Kidney (tissue), 14 donors: ENCODE results near the gene LDLRAD4. TPM values are rescaled to one million over a fixed set of nuclear protein-coding genes. Genes with fewer than 3 reads are reported as not detected.

Source experiments
- DNase-seq, 5 donors: peaks; one replicate each; pipeline ENCODE4 v3.0.0-alpha.2; 2013 to 2020
- FAIRE-seq: peaks from 2 replicates; lab custom pipeline; 2012; peaks lifted over from hg19 to GRCh38; lab: Jason Lieb, UNC
- H3K27ac ChIP-seq, 2 donors: one replicate each; pipeline ENCODE4 v1.7.0; 2013; ENCODE audit warnings: low read depth in 2 of 2, low read length in 2 of 2, inconsistent platforms in 1 of 2
- H3K27me3 ChIP-seq: one replicate; pipeline ENCODE4 v1.7.1; 2013; ENCODE audit warnings: low read length, inconsistent platforms; ENCODE audit not compliant: control insufficient read depth, insufficient read depth
- H3K36me3 ChIP-seq, 3 donors: one replicate each; pipeline versions ENCODE4 v1.7.0 to v1.7.1; 2013; ENCODE audit warnings: low read length in 3 of 3, control low read depth in 1 of 3, inconsistent platforms in 1 of 3; ENCODE audit not compliant: insufficient read depth in 3 of 3, control insufficient read depth in 2 of 3
- H3K4me1 ChIP-seq, 3 donors: one replicate each; pipeline versions ENCODE4 v1.7.0 to v1.7.1; 2013; ENCODE audit warnings: low read length in 3 of 3, inconsistent platforms in 1 of 3, low read depth in 1 of 3; ENCODE audit not compliant: control insufficient read depth in 2 of 3, insufficient read depth in 2 of 3
- H3K4me3 ChIP-seq, 3 donors: one replicate each; pipeline versions ENCODE4 v1.7.0 to v1.8.1; 2013; ENCODE audit warnings: low read length in 3 of 3, control low read depth in 1 of 3, inconsistent platforms in 1 of 3
- H3K9ac ChIP-seq, 3 donors: one replicate each; pipeline versions ENCODE4 v1.7.0 to v1.7.1; 2013; ENCODE audit warnings: low read length in 3 of 3, control low read depth in 1 of 3, inconsistent platforms in 1 of 3
- H3K9me3 ChIP-seq, 3 donors: one replicate each; pipeline versions ENCODE4 v1.7.0 to v1.7.1; 2013; ENCODE audit warnings: low read length in 3 of 3, control low read depth in 1 of 3, inconsistent platforms in 1 of 3; ENCODE audit not compliant: control insufficient read depth in 2 of 3, insufficient read depth in 1 of 3
- intact Hi-C: fragments of 100-400 bp; cut with DNase I; formaldehyde crosslinking; loops from one replicate; pipeline ENCODE4 v1.11.1; 2022
- polyA plus RNA-seq: library from polyadenylated mRNA; stranded (reverse); fragments of 350-450 nt; fragmentation: Illumina TruSeq; extraction: RNeasy Lipid Tissue Mini Kit (QIAGEN cat#74804); gene quantifications from one replicate; pipeline ENCODE4 v1.2.3, GENCODE V29; 2014; ENCODE audit warnings: low read depth, low replicate concordance; ENCODE audit not compliant: insufficient read depth
- total RNA-seq: library from RNA; stranded (reverse); fragmentation: NEBNext Ultra II Directional; extraction: Animal tissue kit (Norgen Biotek cat#: 25700); gene quantifications from one replicate; pipeline ENCODE4 v1.2.1, GENCODE V29; 2021
- TF ChIP-seq, protein P1 (sequence below): IDR thresholded peaks from 3 replicates; pipeline ENCODE4 v1.5.1; 2012; ENCODE audit warnings: mild to moderate bottlenecking, moderate library complexity, borderline replicate concordance; ENCODE audit not compliant: insufficient read depth; ENCODE audit errors: extremely low read depth
- donor health status: control.
- donor health status: control.
- donor health status: control.
- donor health status: control.
- donor health status: control.
- donor health status: DM: yes; HTN: yes; CAD: no.
- donor health status: Normal renal cell carcinoma (clear cell type).

Gene LDLRAD4
- total and polyA plus RNA-seq, 2 donors from 2014 or later = 2.3 to 42.3 TPM

DNA sequence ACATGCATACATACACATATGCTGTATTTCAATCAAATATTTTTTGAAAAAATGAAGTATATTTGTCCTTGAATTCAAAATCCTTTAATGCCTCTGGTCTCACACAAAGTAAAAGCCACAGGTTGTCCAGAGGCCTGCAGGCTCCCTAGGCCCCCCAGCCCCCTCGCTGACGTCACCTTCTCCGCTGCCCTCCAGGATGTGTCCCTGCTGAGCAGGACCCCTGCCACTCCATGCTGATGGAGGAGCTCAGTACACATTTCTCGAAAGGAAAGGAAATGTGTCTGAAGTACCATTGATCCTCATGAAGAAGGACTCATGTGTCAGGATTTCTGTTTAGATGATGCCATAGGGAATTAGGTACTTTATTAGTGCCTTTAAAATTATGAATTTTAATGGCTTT, 212.1 kb downstream of the LDLRAD4 start:
- no peaks in the 10 kb centered on the region for H3K36me3 ChIP-seq
- no peak overlapping the region for H3K9ac ChIP-seq
- FAIRE-seq (no peak), DNase-seq (no peak)
- no peaks in the 10 kb centered on the region for H3K9me3 ChIP-seq
- no peak overlapping the region for H3K27ac ChIP-seq
- H3K27me3 ChIP-seq = no peaks in the 10 kb centered on the region
- TF ChIP-seq, protein P1, sequence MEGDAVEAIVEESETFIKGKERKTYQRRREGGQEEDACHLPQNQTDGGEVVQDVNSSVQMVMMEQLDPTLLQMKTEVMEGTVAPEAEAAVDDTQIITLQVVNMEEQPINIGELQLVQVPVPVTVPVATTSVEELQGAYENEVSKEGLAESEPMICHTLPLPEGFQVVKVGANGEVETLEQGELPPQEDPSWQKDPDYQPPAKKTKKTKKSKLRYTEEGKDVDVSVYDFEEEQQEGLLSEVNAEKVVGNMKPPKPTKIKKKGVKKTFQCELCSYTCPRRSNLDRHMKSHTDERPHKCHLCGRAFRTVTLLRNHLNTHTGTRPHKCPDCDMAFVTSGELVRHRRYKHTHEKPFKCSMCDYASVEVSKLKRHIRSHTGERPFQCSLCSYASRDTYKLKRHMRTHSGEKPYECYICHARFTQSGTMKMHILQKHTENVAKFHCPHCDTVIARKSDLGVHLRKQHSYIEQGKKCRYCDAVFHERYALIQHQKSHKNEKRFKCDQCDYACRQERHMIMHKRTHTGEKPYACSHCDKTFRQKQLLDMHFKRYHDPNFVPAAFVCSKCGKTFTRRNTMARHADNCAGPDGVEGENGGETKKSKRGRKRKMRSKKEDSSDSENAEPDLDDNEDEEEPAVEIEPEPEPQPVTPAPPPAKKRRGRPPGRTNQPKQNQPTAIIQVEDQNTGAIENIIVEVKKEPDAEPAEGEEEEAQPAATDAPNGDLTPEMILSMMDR = no peak
- no peaks in the 10 kb centered on the region for H3K4me1 ChIP-seq
- intact Hi-C loops = no loop called here
- H3K4me3 ChIP-seq = no peak overlapping the region

DNA sequence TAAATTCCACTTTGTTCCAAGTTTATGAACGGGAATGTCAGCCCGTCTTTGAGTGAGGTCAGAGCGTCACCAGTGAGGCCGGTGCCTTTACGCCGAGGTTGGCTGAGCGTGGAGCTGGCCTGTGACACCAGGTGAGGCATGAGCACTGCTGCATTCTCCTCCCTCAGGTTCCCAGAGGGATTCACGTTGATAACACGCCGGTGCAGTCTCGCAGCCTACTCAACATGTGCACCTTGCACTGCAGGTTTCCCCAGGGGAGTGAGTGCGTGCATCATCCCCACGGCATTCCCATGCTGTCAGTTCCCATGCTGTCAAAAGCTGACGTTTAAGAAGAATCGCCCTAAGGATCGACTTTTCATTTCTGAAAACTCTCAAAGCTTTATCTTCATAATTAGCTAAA, 213.3 kb downstream of the LDLRAD4 start:
- TF ChIP-seq, protein P1 = no peak
- DNase-seq (no peak), FAIRE-seq (no peak)
- Histone ChIP-seq H3K9ac (no peak overlapping the region), H3K27ac (no peak overlapping the region), H3K9me3 (no peaks in the 10 kb centered on the region), H3K4me1 (no peaks in the 10 kb centered on the region), H3K27me3 (no peaks in the 10 kb centered on the region), H3K36me3 (no peaks in the 10 kb centered on the region), H3K4me3 (no peak overlapping the region)
- intact Hi-C loops = no loop called here

DNA sequence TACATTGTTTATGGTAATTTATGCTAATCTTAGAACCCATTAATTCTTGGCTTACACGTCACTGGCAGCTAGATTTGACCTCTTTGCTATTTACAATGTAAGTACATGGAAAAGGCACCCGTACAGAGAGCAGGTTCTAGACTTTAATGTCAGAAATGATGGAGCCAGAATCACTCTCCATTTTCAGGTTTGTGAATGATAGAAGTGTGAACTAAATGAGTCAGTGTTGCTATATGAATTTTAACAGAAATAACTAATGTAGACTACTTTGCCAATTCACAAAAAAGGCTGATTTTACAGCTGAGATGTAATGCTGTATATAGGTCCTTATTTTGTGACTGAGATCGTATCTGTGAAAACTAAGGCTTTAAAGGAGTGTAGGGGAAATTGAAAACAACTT, 214.6 kb downstream of the LDLRAD4 start:
- Histone ChIP-seq H3K4me3 (no peak overlapping the region), H3K9ac (no peak overlapping the region), H3K9me3 (no peaks in the 10 kb centered on the region), H3K27ac (no peak overlapping the region), H3K27me3 (no peaks in the 10 kb centered on the region), H3K4me1 (no peaks in the 10 kb centered on the region), H3K36me3 (no peaks in the 10 kb centered on the region)
- TF ChIP-seq, protein P1 = no peak
- DNase-seq = no peak
- intact Hi-C loops = no loop called here
- FAIRE-seq = no peak

DNA sequence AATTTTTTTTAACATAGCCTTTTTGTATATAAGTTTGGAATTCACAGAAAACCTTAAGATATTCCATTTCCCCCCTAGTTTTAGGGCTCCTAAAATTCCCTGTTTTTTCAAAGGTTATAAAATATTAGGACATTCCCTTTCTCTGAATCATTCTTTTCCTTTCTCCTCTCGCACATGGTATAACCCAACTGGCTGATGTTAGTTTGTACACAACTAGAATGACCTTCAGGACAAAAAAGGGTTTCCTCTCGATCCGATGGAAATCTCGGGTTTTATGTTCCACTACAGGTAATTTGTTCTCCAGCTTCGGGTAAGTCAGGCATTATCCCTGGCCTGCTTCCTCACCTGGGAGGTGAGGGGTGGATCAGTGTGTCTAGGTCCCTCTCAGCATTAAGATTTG, 215.1 kb downstream of the LDLRAD4 start:
- TF ChIP-seq, protein P1 = no peak
- intact Hi-C loops = no loop called here
- FAIRE-seq = no peak

More for the DNA sequence above, 215.1 kb downstream of the LDLRAD4 start:
- Histone ChIP-seq H3K36me3 (no peaks in the 10 kb centered on the region), H3K4me1 (no peaks in the 10 kb centered on the region), H3K27ac (no peak overlapping the region), H3K4me3 (no peak overlapping the region), H3K9ac (no peak overlapping the region), H3K27me3 (no peaks in the 10 kb centered on the region), H3K9me3 (no peaks in the 10 kb centered on the region)
- no peak for DNase-seq
